Type B pancreatic cell (in vitro differentiated cells): Measurements from ENCODE around the gene FAM174A. TPM values are rescaled to one million over a fixed set of nuclear protein-coding genes. Genes with fewer than 3 reads are reported as not detected.

Experiments
- DNase-seq: peaks from one replicate; pipeline ENCODE4 v3.0.0; 2021; ENCODE audit warnings: mixed read lengths; ENCODE audit not compliant: unreplicated experiment; ENCODE audit errors: extremely low spot score
- H3K27ac Mint-ChIP-seq: 2 replicates; pipeline ENCODE4 v1.8.0; 2021; ENCODE audit warnings: mild to moderate bottlenecking, mixed read lengths
- H3K27me3 Mint-ChIP-seq: 2 replicates; pipeline ENCODE4 v1.8.0; 2021; ENCODE audit warnings: mixed read lengths
- H3K36me3 Mint-ChIP-seq: 2 replicates; pipeline ENCODE4 v1.8.0; 2021; ENCODE audit warnings: mixed read lengths
- H3K4me1 Mint-ChIP-seq: one replicate; pipeline ENCODE4 v1.8.0; 2021; ENCODE audit warnings: mixed read lengths; ENCODE audit not compliant: unreplicated experiment
- H3K4me3 Mint-ChIP-seq: 2 replicates; pipeline ENCODE4 v1.8.0; 2021; ENCODE audit warnings: mild to moderate bottlenecking, mixed read lengths
- H3K9me3 Mint-ChIP-seq: 2 replicates; pipeline ENCODE4 v1.8.0; 2021; ENCODE audit warnings: mixed read lengths
- total RNA-seq: library from RNA; stranded (reverse); gene quantifications from 2 replicates; pipeline ENCODE4 v1.2.1, GENCODE V29; 2021; ENCODE audit warnings: low replicate concordance
- TF ChIP-seq, protein P1 (sequence below): fragments of 200-600 bp; sonication (generic); conservative IDR thresholded peaks from 2 replicates; pipeline ENCODE4 v1.5.0; 2021; ENCODE audit warnings: antibody characterized with exemption, mild to moderate bottlenecking

The FAM174A gene
- total RNA-seq, 1 donor from 2014 or later: 14.2 TPM

DNA sequence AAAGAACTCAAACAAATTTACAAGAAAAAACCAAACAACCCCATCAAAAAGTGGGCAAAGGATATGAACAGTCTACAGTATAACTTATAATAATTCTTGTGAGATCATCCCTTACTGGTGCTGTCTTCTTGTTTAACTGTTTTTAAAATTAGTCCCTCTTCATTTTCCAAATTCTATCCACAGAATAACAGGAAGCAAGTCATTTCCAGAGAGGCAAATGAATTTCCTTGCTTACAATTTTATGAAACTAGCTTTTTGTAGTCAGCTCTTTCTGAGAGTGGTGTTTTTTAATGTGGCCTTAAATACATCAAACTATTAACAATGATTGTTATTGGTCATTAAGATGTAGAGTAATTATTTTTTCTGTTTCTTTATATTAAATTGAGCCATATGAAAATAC, 40.6 kb downstream of the FAM174A start:
- no peak for DNase-seq
- H3K4me3 Mint-ChIP-seq: no peak overlapping the region
- no peaks in the 10 kb centered on the region for H3K27me3 Mint-ChIP-seq
- no peaks in the 10 kb centered on the region for H3K9me3 Mint-ChIP-seq
- no peak overlapping the region for H3K27ac Mint-ChIP-seq
- peaks cover 6% of the 10 kb centered on the region for H3K4me1 Mint-ChIP-seq
- peaks cover 11% of the 10 kb centered on the region for H3K36me3 Mint-ChIP-seq
- TF ChIP-seq, protein P1, sequence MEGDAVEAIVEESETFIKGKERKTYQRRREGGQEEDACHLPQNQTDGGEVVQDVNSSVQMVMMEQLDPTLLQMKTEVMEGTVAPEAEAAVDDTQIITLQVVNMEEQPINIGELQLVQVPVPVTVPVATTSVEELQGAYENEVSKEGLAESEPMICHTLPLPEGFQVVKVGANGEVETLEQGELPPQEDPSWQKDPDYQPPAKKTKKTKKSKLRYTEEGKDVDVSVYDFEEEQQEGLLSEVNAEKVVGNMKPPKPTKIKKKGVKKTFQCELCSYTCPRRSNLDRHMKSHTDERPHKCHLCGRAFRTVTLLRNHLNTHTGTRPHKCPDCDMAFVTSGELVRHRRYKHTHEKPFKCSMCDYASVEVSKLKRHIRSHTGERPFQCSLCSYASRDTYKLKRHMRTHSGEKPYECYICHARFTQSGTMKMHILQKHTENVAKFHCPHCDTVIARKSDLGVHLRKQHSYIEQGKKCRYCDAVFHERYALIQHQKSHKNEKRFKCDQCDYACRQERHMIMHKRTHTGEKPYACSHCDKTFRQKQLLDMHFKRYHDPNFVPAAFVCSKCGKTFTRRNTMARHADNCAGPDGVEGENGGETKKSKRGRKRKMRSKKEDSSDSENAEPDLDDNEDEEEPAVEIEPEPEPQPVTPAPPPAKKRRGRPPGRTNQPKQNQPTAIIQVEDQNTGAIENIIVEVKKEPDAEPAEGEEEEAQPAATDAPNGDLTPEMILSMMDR: no peak

DNA sequence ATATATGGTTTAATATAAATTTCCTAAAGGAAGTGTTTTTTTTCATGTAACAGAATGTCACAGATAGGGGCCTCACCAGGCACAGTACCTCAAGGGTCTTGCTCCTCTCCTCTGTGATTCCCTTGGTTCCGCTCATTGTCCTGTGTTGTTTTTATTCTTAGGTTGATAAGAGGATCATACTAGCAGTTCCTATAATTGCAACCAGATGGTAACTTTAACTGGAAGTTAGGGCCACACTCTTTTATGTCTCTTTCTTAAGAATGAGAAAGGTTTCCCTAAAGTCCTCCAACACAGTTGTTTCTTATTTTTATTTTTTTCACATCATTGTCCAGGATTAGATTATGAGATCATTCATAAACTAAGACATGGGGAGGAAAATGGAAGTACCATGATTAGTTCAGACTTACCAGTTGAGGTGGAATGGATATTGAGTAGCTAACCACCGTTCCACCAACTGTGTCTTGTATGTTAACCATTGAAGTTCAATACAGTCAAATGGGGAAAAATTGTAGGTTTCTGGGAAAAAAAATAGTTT, 41.1 kb downstream of the FAM174A start:
- Mint-ChIP-seq H3K4me1 (peaks cover 6% of the 10 kb centered on the region), H3K36me3 (peaks cover 11% of the 10 kb centered on the region), H3K27ac (no peak overlapping the region), H3K4me3 (no peak overlapping the region), H3K9me3 (no peaks in the 10 kb centered on the region), H3K27me3 (no peaks in the 10 kb centered on the region)
- no peak for DNase-seq
- TF ChIP-seq, protein P1: no peak

DNA sequence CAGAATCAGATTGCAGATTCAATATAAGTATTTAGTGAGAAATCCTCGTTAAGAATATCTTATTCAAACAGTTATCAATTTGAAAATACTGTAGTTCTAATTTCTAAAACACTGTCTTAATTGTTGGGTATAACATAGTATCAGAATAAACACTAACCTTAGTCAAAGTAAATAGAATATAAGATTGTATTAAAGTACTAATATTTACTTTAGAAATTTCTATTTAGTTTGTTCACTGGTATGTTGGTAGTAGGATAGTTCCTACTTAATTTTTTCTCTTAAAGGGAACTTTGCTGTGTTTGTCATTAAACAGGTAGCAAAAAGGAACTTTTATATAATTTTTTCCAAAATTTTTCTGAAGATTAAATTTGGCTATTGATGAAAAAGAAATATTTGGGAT, 42.3 kb downstream of the FAM174A start:
- TF ChIP-seq, protein P1: no peak
- no peak overlapping the region for H3K4me3 Mint-ChIP-seq
- no peak overlapping the region for H3K27ac Mint-ChIP-seq
- peaks cover 6% of the 10 kb centered on the region for H3K4me1 Mint-ChIP-seq
- H3K9me3 Mint-ChIP-seq: no peaks in the 10 kb centered on the region
- H3K27me3 Mint-ChIP-seq: no peaks in the 10 kb centered on the region
- H3K36me3 Mint-ChIP-seq: peaks cover 11% of the 10 kb centered on the region
- DNase-seq: no peak

DNA sequence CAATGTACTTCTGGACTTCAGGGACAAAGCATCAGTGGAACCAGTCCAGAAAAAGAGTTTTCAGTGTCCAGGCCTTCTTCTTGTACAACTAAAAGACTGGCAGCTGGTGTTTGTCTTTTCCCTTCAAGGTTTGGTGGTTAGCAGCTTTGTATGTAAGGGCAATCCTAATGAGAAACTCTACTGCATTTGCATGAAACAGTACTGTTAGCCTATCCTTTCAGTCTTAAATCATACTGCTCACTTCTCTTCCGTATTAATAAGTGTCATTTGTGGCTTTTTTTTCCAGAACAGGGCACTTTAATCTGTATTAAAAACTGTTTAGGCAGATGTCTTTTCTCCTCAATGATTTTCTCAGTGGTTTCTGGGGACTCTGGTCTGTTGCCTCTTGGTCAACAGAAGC, 48.9 kb downstream of the FAM174A start:
- H3K4me1 Mint-ChIP-seq: no peaks in the 10 kb centered on the region
- no peaks in the 10 kb centered on the region for H3K9me3 Mint-ChIP-seq
- TF ChIP-seq, protein P1: no peak
- no peak overlapping the region for H3K4me3 Mint-ChIP-seq
- H3K27me3 Mint-ChIP-seq: no peaks in the 10 kb centered on the region
- peaks cover 15% of the 10 kb centered on the region for H3K36me3 Mint-ChIP-seq
- no peak for DNase-seq
- H3K27ac Mint-ChIP-seq: no peak overlapping the region

DNA sequence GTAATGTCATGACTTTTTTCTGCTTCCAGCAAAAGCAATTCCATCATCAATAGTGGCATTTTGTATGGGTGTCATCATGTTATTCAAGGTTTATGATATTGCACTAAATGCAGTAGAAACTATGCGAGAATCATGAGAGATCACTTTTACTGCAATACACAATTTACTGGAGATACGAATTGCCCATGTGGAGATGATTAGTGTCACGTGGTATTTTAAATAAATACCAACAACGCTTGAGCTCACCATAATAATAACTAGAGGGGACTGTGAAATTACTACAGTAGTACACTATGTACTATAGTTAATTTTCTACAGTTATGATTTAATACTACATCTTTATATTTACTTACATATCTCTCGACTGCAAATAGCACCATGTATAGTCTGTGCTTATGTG, 49.7 kb downstream of the FAM174A start:
- no peak overlapping the region for H3K4me3 Mint-ChIP-seq
- H3K36me3 Mint-ChIP-seq: peaks cover 15% of the 10 kb centered on the region
- DNase-seq: no peak
- H3K27me3 Mint-ChIP-seq: no peaks in the 10 kb centered on the region
- no peak overlapping the region for H3K27ac Mint-ChIP-seq
- TF ChIP-seq, protein P1: no peak
- H3K4me1 Mint-ChIP-seq: no peaks in the 10 kb centered on the region
- no peaks in the 10 kb centered on the region for H3K9me3 Mint-ChIP-seq

DNA sequence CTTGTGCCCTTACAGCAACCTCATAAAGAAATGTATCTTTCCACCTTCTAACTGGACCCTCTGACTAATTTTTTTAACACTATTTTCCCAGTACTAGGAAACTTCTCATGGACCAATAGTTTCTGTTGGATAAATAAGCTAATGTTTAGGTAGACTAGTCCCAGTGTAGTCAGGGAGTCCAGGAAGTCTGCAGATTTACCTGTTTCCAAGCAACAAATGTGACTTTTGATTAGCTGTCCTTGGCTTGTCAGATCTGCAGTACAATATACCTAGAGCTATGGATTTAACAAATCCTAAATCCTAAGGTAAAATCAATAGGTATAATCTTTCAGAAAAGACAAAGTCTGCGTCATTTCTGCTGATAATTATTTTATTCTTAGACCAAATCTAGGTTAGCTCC, 55.7 kb downstream of the FAM174A start:
- DNase-seq: no peak
- no peak overlapping the region for H3K4me3 Mint-ChIP-seq
- no peaks in the 10 kb centered on the region for H3K27me3 Mint-ChIP-seq
- TF ChIP-seq, protein P1: no peak
- peaks cover 7% of the 10 kb centered on the region for H3K36me3 Mint-ChIP-seq
- H3K4me1 Mint-ChIP-seq: no peaks in the 10 kb centered on the region
- H3K27ac Mint-ChIP-seq: no peak overlapping the region
- H3K9me3 Mint-ChIP-seq: no peaks in the 10 kb centered on the region
